H9 (cell line): ENCODE data around the gene BRICD5. TPM values are rescaled to one million over a fixed set of nuclear protein-coding genes. Genes with fewer than 3 reads are reported as not detected.

ENCODE experiments used
- DNase-seq: peaks from one replicate; pipeline ENCODE4 v3.0.0-alpha.2; 2017
- H2AFZ ChIP-seq: one replicate; pipeline ENCODE4 v1.6.1; 2013; ENCODE audit warnings: mild to moderate bottlenecking, low read length, control low read depth, moderate library complexity
- H2AK5ac ChIP-seq: 2 replicates; pipeline ENCODE4 v1.6.1; 2013; ENCODE audit warnings: low read length, control low read depth, mixed read lengths; ENCODE audit not compliant: insufficient read length
- H2BK120ac ChIP-seq: one replicate; pipeline ENCODE4 v1.6.1; 2013; ENCODE audit warnings: low read depth, mild to moderate bottlenecking, low read length, control low read depth, inconsistent platforms; ENCODE audit not compliant: poor library complexity, severe bottlenecking
- H2BK12ac ChIP-seq: 2 replicates; pipeline ENCODE4 v1.6.1; 2013; ENCODE audit warnings: low read length, control low read depth, mixed read lengths, low read depth; ENCODE audit not compliant: insufficient read length
- H2BK15ac ChIP-seq: 2 replicates; pipeline ENCODE4 v1.6.1; 2013; ENCODE audit warnings: low read depth, low read length, control low read depth
- H2BK20ac ChIP-seq: one replicate; pipeline ENCODE4 v1.6.1; 2013; ENCODE audit warnings: low read depth, mild to moderate bottlenecking, low read length, control low read depth, inconsistent platforms; ENCODE audit not compliant: poor library complexity, severe bottlenecking
- H2BK5ac ChIP-seq: 2 replicates; pipeline ENCODE4 v1.6.1; 2013; ENCODE audit warnings: low read length, control low read depth, mixed read lengths; ENCODE audit not compliant: insufficient read length
- H3K14ac ChIP-seq: 2 replicates; pipeline ENCODE4 v1.6.1; 2013; ENCODE audit warnings: low read length, control low read depth; ENCODE audit not compliant: insufficient read depth
- H3K18ac ChIP-seq: 2 replicates; pipeline ENCODE4 v1.6.1; 2013; ENCODE audit warnings: low read depth, mild to moderate bottlenecking, mixed read lengths, low read length, control low read depth; ENCODE audit not compliant: insufficient read length
- H3K23ac ChIP-seq: 2 replicates; pipeline ENCODE4 v1.6.1; 2013; ENCODE audit warnings: low read length, control low read depth, mixed read lengths, low read depth; ENCODE audit not compliant: insufficient read length
- H3K23me2 ChIP-seq: 2 replicates; pipeline ENCODE4 v1.6.1; 2013; ENCODE audit warnings: low read depth, mild to moderate bottlenecking, mixed read lengths, low read length, control low read depth; ENCODE audit not compliant: insufficient read length, poor library complexity, severe bottlenecking
- H3K27ac ChIP-seq: 2 replicates; pipeline ENCODE4 v1.5.1; 2013; ENCODE audit warnings: low read length, control low read depth, mixed read lengths, low read depth; ENCODE audit not compliant: insufficient read length
- H3K27me3 ChIP-seq: 2 replicates; pipeline ENCODE4 v1.6.1; 2013; ENCODE audit warnings: low read length, control low read depth, inconsistent platforms; ENCODE audit not compliant: insufficient read depth
- H3K4ac ChIP-seq: 2 replicates; pipeline ENCODE4 v1.6.1; 2013; ENCODE audit warnings: low read depth, mild to moderate bottlenecking, control low read depth, inconsistent platforms, low read length, moderate library complexity
- H3K4me1 ChIP-seq: 2 replicates; pipeline ENCODE4 v1.6.1; 2013; ENCODE audit warnings: low read length, control low read depth, inconsistent platforms; ENCODE audit not compliant: insufficient read depth
- H3K4me2 ChIP-seq: 2 replicates; pipeline ENCODE4 v1.6.1; 2013; ENCODE audit warnings: low read length, control low read depth, mixed read lengths; ENCODE audit not compliant: insufficient read length, insufficient read depth
- H3K56ac ChIP-seq: 2 replicates; pipeline ENCODE4 v1.6.1; 2013; ENCODE audit warnings: low read depth, mild to moderate bottlenecking, mixed read lengths, low read length, control low read depth; ENCODE audit not compliant: insufficient read length
- H3K79me1 ChIP-seq: 2 replicates; pipeline ENCODE4 v1.6.1; 2013; ENCODE audit warnings: low read depth, mild to moderate bottlenecking, moderate library complexity, low read length, control low read depth, inconsistent platforms; ENCODE audit not compliant: insufficient read depth, poor library complexity, severe bottlenecking
- H3K79me2 ChIP-seq: 2 replicates; pipeline ENCODE4 v1.6.1; 2013; ENCODE audit warnings: low read length, control low read depth, inconsistent platforms; ENCODE audit not compliant: insufficient read depth
- H3K9ac ChIP-seq: 2 replicates; pipeline ENCODE4 v1.6.1; 2013; ENCODE audit warnings: low read length, control low read depth, mixed read lengths; ENCODE audit not compliant: insufficient read length; ENCODE audit errors: extremely low read depth
- H3K9me3 ChIP-seq: one replicate; pipeline ENCODE4 v1.6.1; 2013; ENCODE audit warnings: low read depth, low read length, inconsistent platforms; ENCODE audit not compliant: control insufficient read depth
- H3T11ph ChIP-seq: one replicate; pipeline ENCODE4 v1.6.1; 2013; ENCODE audit warnings: mild to moderate bottlenecking, low read length, control low read depth, inconsistent platforms
- H4K20me1 ChIP-seq: one replicate; pipeline ENCODE4 v1.6.1; 2013; ENCODE audit not compliant: control insufficient read depth, insufficient read length, insufficient read depth
- H4K5ac ChIP-seq: 2 replicates; pipeline ENCODE4 v1.6.1; 2013; ENCODE audit warnings: low read depth, mild to moderate bottlenecking, mixed read lengths, low read length, control low read depth; ENCODE audit not compliant: insufficient read length
- H4K8ac ChIP-seq: replicated peaks from 2 replicates; pipeline ENCODE4 v1.6.1; 2013; ENCODE audit warnings: low read length, control low read depth, mixed read lengths, low read depth; ENCODE audit not compliant: insufficient read length
- H4K91ac ChIP-seq: 2 replicates; pipeline ENCODE4 v1.6.1; 2013; ENCODE audit warnings: low read depth, mild to moderate bottlenecking, moderate library complexity, mixed read lengths, low read length, control low read depth; ENCODE audit not compliant: insufficient read length
- H3K27ac Mint-ChIP-seq, 3 experiments: 2 replicates in 2 of 3; 3 replicates in 1 of 3; pipeline ENCODE4 v1.8.0; 2020 to 2021; ENCODE audit warnings: mixed read lengths in 3 of 3, mild to moderate bottlenecking in 1 of 3, moderate library complexity in 1 of 3
- H3K27me3 Mint-ChIP-seq: 2 replicates; pipeline ENCODE4 v1.8.0; 2021; ENCODE audit warnings: low read depth, mild to moderate bottlenecking, moderate library complexity, mixed read lengths
- H3K36me3 Mint-ChIP-seq, 3 experiments: 2 replicates in 2 of 3; 3 replicates in 1 of 3; pipeline ENCODE4 v1.8.0; 2020 to 2021; ENCODE audit warnings: low read depth in 3 of 3, mixed read lengths in 3 of 3; ENCODE audit not compliant: insufficient read depth in 1 of 3
- H3K4me1 Mint-ChIP-seq, 2 experiments: 2 replicates each; pipeline ENCODE4 v1.8.0; 2020; ENCODE audit warnings: mixed read lengths in 2 of 2
- H3K4me3 Mint-ChIP-seq, 2 experiments: 2 replicates in 1 of 2; 3 replicates in 1 of 2; pipeline ENCODE4 v1.8.0; 2020 to 2021; ENCODE audit warnings: mild to moderate bottlenecking in 2 of 2, mixed read lengths in 2 of 2, moderate library complexity in 1 of 2
- H3K9me3 Mint-ChIP-seq, 2 experiments: 2 replicates in 1 of 2; 3 replicates in 1 of 2; pipeline ENCODE4 v1.8.0; 2020; ENCODE audit warnings: mild to moderate bottlenecking in 2 of 2, mixed read lengths in 2 of 2, moderate library complexity in 1 of 2
- CTCF ChIP-seq: fragments of 200-600 bp; sonication (generic); conservative IDR thresholded peaks from 3 replicates; pipeline ENCODE4 v1.8.0; 2021; ENCODE audit warnings: antibody characterized with exemption, mild to moderate bottlenecking
- WGBS: extraction: QIAGEN DNeasy Blood & Tissue Kit; methylation state at CpG from one replicate; pipeline ENCODE4 v1.1.7; 2013; ENCODE audit warnings: missing lambda C conversion rate, low lambda C conversion rate, mixed read lengths; ENCODE audit not compliant: insufficient read length; ENCODE audit errors: extremely low coverage; 5-methylcytosine and 5-hydroxymethylcytosine counted together
- total RNA-seq: library from RNA; stranded (reverse); gene quantifications from 2 replicates; pipeline ENCODE4 v1.2.1, GENCODE V29; 2021

Gene BRICD5
- total RNA-seq, 1 experiment from 2014 or later = 11.9 TPM

- TF ChIP-seq CTCF = peak; percentile 50; the same call in 2 of the 3 replicates
- H3K23ac ChIP-seq = no peak overlapping the region
- H4K20me1 ChIP-seq = no peaks in the 10 kb centered on the region
- H3K27ac Mint-ChIP-seq = no peak overlapping the region
- no peaks in the 10 kb centered on the region for H3K23me2 ChIP-seq
- H2BK5ac ChIP-seq = no peak overlapping the region
- no peaks in the 10 kb centered on the region for H3K4me1 ChIP-seq
- H3K14ac ChIP-seq = no peak overlapping the region
- no peak overlapping the region for H4K91ac ChIP-seq
- no peak overlapping the region for H3K4me2 ChIP-seq
- no peak overlapping the region for H3T11ph ChIP-seq
- H2AK5ac ChIP-seq = no peak overlapping the region
- H3K27ac ChIP-seq = no peak overlapping the region
- DNase-seq = peak; percentile 60
- H3K79me1 ChIP-seq = no peaks in the 10 kb centered on the region
- H2BK20ac ChIP-seq = no peak overlapping the region
- H3K9me3 ChIP-seq = no peaks in the 10 kb centered on the region
- H3K4me3 Mint-ChIP-seq = no peak overlapping the region
- H2BK12ac ChIP-seq = no peak overlapping the region
- H2BK120ac ChIP-seq = no peak overlapping the region
- no peak overlapping the region for H2BK15ac ChIP-seq
- no peaks in the 10 kb centered on the region for H3K27me3 Mint-ChIP-seq
- H3K4me1 Mint-ChIP-seq = no peaks in the 10 kb centered on the region
- no peak overlapping the region for H3K56ac ChIP-seq
- H3K18ac ChIP-seq = no peak overlapping the region
- no peak overlapping the region for H4K5ac ChIP-seq
- H3K9me3 Mint-ChIP-seq = no peaks in the 10 kb centered on the region; a peak in 1 of 5 replicates
- no peaks in the 10 kb centered on the region for H3K79me2 ChIP-seq
- no CpG with 5 or more reads among the region's 17 CpGs for WGBS
- no peak overlapping the region for H3K9ac ChIP-seq
- H3K27me3 ChIP-seq = no peaks in the 10 kb centered on the region
- peaks cover 18 to 74% (median 52%) of the 10 kb centered on the region in 3 experiments; a peak in 6 of 7 replicates for H3K36me3 Mint-ChIP-seq
- no peak overlapping the region for H4K8ac ChIP-seq
- H2AFZ ChIP-seq = no peak overlapping the region
- H3K4ac ChIP-seq = no peak overlapping the region
These were observed 33.6 kb upstream of the BRICD5 start for GRCh38 chr16:2244301-2244700.
